A549 (cell line): Measurements from ENCODE around the gene E2F6. TPM values are rescaled to one million over a fixed set of nuclear protein-coding genes. Genes with fewer than 3 reads are reported as not detected.

Experiments used
- ATAC-seq, 2 experiments: fragments of 200-7000 bp in 1 of 2; fragments of >200 bp in 1 of 2; cut with Nextera tagmentation in 1 of 2; cut with Tn5 transposase in 1 of 2; 3 replicates each; pipeline versions ENCODE4 v1.8.0 to v1.9.1; 2018 to 2020; ENCODE audit warnings: mild to moderate bottlenecking in 1 of 2, moderate library complexity in 1 of 2
- CTCF ChIA-PET: fragments of 300-600 bp; sonication (Branson Sonifier 250); formaldehyde crosslinking; extraction: SDS; loops from one replicate; lab custom pipeline; 2021; ENCODE audit warnings: antibody characterized with exemption, inconsistent platforms; lab: Yijun Ruan, JAX
- POLR2A ChIA-PET: fragments of 350-600 bp; formaldehyde crosslinking; extraction: SDS; loops from one replicate; lab custom pipeline; 2021; ENCODE audit warnings: antibody characterized with exemption, inconsistent platforms; lab: Yijun Ruan, JAX
- DNase-seq, 2 experiments: peaks; one replicate each; pipeline versions ENCODE4 v3.0.0 to v3.0.0-alpha.2; 2011 to 2016; ENCODE audit warnings: low read depth in 1 of 2, low spot score in 1 of 2
- FAIRE-seq: peaks from 2 replicates; lab custom pipeline; 2011; peaks lifted over from hg19 to GRCh38; lab: Jason Lieb, UNC
- H3K27ac ChIP-seq, 2 experiments: fragments of >200 bp; sonication (Bioruptor Twin); formaldehyde crosslinking; 3 replicates each; pipeline ENCODE4 v1.5.1; 2016 to 2017
- H3K4me1 ChIP-seq: fragments of >200 bp; sonication (Bioruptor Twin); formaldehyde crosslinking; 3 replicates; pipeline ENCODE4 v1.6.1; 2016
- H3K4me2 ChIP-seq: fragments of >200 bp; sonication (Bioruptor Twin); formaldehyde crosslinking; 3 replicates; pipeline ENCODE4 v1.6.1; 2016
- H3K4me3 ChIP-seq: fragments of >200 bp; sonication (Bioruptor Twin); formaldehyde crosslinking; 3 replicates; pipeline ENCODE4 v1.5.1; 2016
- H3K9me3 ChIP-seq: fragments of >200 bp; sonication (Bioruptor Twin); formaldehyde crosslinking; 3 replicates; pipeline ENCODE4 v1.6.1; 2016
- BHLHE40 ChIP-seq: IDR thresholded peaks from 2 replicates; pipeline ENCODE4 v1.6.1; 2012; ENCODE audit warnings: low read depth, low read length, inconsistent platforms
- CBX2 ChIP-seq: fragments of 200-600 bp; sonication (generic); IDR thresholded peaks from 2 replicates; pipeline ENCODE4 v1.6.1; 2016; ENCODE audit warnings: low read depth, mild to moderate bottlenecking, borderline replicate concordance
- ESRRA ChIP-seq: fragments of 150-350 bp; IDR thresholded peaks from 2 replicates; pipeline ENCODE4 v1.6.1; 2014; ENCODE audit warnings: mild to moderate bottlenecking, low read length, borderline replicate concordance
- FOSB ChIP-seq: fragments of 250-450 bp; sonication (Bioruptor Pico); IDR thresholded peaks from 2 replicates; pipeline ENCODE4 v1.5.0; 2020; ENCODE audit warnings: mild to moderate bottlenecking, moderate library complexity
- FOSL2 ChIP-seq, 2 experiments: fragments of 450-650 bp in 1 of 2; fragments of >200 bp in 1 of 2; sonication (Bioruptor Twin) in 1 of 2; formaldehyde crosslinking; IDR thresholded peaks; 2 replicates each; pipeline versions ENCODE4 v1.5.0 to v1.6.1; 2016 to 2020; ENCODE audit warnings: mild to moderate bottlenecking in 1 of 2, moderate library complexity in 1 of 2
- HES2 ChIP-seq: fragments of >200 bp; sonication (Bioruptor Twin); formaldehyde crosslinking; IDR thresholded peaks from 2 replicates; pipeline ENCODE4 v1.6.1; 2016
- HEYL ChIP-seq: fragments of 250-450 bp; sonication (Bioruptor Pico); IDR thresholded peaks from 2 replicates; pipeline ENCODE4 v1.8.0; 2021; ENCODE audit warnings: mild to moderate bottlenecking, moderate library complexity
- HOXA7 ChIP-seq: fragments of 250-450 bp; sonication (Bioruptor Pico); IDR thresholded peaks from 2 replicates; pipeline ENCODE4 v1.5.0; 2020; ENCODE audit warnings: mild to moderate bottlenecking, moderate library complexity
- HOXB13 ChIP-seq: fragments of 250-450 bp; sonication (Bioruptor Pico); IDR thresholded peaks from 2 replicates; pipeline ENCODE4 v1.5.0; 2020; ENCODE audit warnings: low read depth, mild to moderate bottlenecking, moderate library complexity
- MAFK ChIP-seq: fragments of 450-650 bp; IDR thresholded peaks from 2 replicates; pipeline ENCODE4 v1.6.1; 2014; ENCODE audit not compliant: partially characterized antibody
- MAZ ChIP-seq: fragments of 150-350 bp; IDR thresholded peaks from 2 replicates; pipeline ENCODE4 v1.6.1; 2014; ENCODE audit warnings: antibody characterized with exemption, low read depth, low read length, borderline replicate concordance
- NR3C1 ChIP-seq: fragments of >200 bp; sonication (Bioruptor Twin); formaldehyde crosslinking; IDR thresholded peaks from 3 replicates; pipeline ENCODE4 v1.6.1; 2017
- PHF8 ChIP-seq: fragments of 200-600 bp; sonication (generic); IDR thresholded peaks from 2 replicates; pipeline ENCODE4 v1.6.1; 2016; ENCODE audit warnings: low read depth, mild to moderate bottlenecking, antibody characterized with exemption, moderate library complexity, borderline replicate concordance
- RARB ChIP-seq: fragments of 250-450 bp; sonication (Bioruptor Pico); IDR thresholded peaks from 2 replicates; pipeline ENCODE4 v1.8.0; 2021; ENCODE audit warnings: mild to moderate bottlenecking, moderate library complexity
- RNF2 ChIP-seq: fragments of 200-600 bp; sonication (generic); IDR thresholded peaks from 2 replicates; pipeline ENCODE4 v1.6.1; 2016; ENCODE audit warnings: low read depth, mild to moderate bottlenecking, antibody characterized with exemption, moderate library complexity, borderline replicate concordance
- TFCP2L1 ChIP-seq: fragments of 250-450 bp; sonication (Bioruptor Pico); IDR thresholded peaks from 2 replicates; pipeline ENCODE4 v1.5.0; 2021; ENCODE audit warnings: mild to moderate bottlenecking
- TP53 ChIP-seq: fragments of 250-450 bp; sonication (Bioruptor Pico); IDR thresholded peaks from 2 replicates; pipeline ENCODE4 v1.5.0; 2021; ENCODE audit warnings: mild to moderate bottlenecking, moderate library complexity
- ZC3H11A ChIP-seq: fragments of 450-650 bp; IDR thresholded peaks from 2 replicates; pipeline ENCODE4 v1.6.1; 2014; ENCODE audit warnings: antibody characterized with exemption, mild to moderate bottlenecking
- WGBS: methylation state at CpG from one replicate; pipeline ENCODE4 v1.1.6; 2017; ENCODE audit errors: missing lambda C conversion rate; 5-methylcytosine and 5-hydroxymethylcytosine counted together
- polyA plus RNA-seq, 4 experiments: library from polyadenylated mRNA; depleted of rRNA in 3 of 4; stranded (reverse); fragments of >200 nt; fragmentation: RNase III in 1 of 4; extraction: RNeasy Plus Mini Kit Qiagen cat#74134 plus additional on column Dnase treatment in 1 of 4; gene quantifications; 2 replicates in 3 of 4; 3 replicates in 1 of 4; pipeline ENCODE4 v1.2.3, GENCODE V29; 2011 to 2017
- TF ChIP-seq, protein P1 (sequence below): fragments of >200 bp; sonication (Bioruptor Twin); formaldehyde crosslinking; IDR thresholded peaks from 3 replicates; pipeline ENCODE4 v1.6.1; 2016
- TF ChIP-seq, protein P2 (sequence below): fragments of 200-600 bp; sonication (generic); IDR thresholded peaks from 2 replicates; pipeline ENCODE4 v1.6.1; 2016; ENCODE audit warnings: antibody characterized with exemption, mild to moderate bottlenecking, moderate library complexity

E2F6 gene
- polyA plus RNA-seq, 2 of the 4 experiments (the other 2 are of a cell fraction), result 34.3 to 41.7 TPM

GRCh38 chr2:11480859-11481258 is 14.9 kb upstream of the E2F6 start:
- ChIA-PET POLR2A (interaction anchor here (0.7 to 0.9 kb wide), 2 partner anchors 15 to 824 kb away, joined by 5 to 7 read pairs; partner anchors contain the start of gene E2F6), CTCF (interaction anchor here (0.6 to 12.4 kb wide), 11 partner anchors 10 to 649 kb away, joined by 3 to 350 read pairs (median 3); a partner anchor contains a TSS)
- ATAC-seq (no peak), DNase-seq (no peak), FAIRE-seq (no peak)
- Histone ChIP-seq H3K4me3 (no peak overlapping the region), H3K4me1 (no peaks in the 10 kb centered on the region), H3K9me3 (no peaks in the 10 kb centered on the region), H3K27ac (no peak overlapping the region), H3K4me2 (no peak overlapping the region)
- WGBS, result 76% methylated on average over 7 of the region's 7 CpGs
- TF ChIP-seq, protein P1, sequence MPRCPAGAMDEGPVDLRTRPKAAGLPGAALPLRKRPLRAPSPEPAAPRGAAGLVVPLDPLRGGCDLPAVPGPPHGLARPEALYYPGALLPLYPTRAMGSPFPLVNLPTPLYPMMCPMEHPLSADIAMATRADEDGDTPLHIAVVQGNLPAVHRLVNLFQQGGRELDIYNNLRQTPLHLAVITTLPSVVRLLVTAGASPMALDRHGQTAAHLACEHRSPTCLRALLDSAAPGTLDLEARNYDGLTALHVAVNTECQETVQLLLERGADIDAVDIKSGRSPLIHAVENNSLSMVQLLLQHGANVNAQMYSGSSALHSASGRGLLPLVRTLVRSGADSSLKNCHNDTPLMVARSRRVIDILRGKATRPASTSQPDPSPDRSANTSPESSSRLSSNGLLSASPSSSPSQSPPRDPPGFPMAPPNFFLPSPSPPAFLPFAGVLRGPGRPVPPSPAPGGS, result no peak
- TF ChIP-seq BHLHE40 (no peak), HES2 (no peak), HOXA7 (CRISPR knock-in tag) (no peak), FOSL2 (IDR thresholded peaks at IDR 0.05) (no peak), FOSL2 (CRISPR knock-in tag; IDR thresholded peaks at IDR 0.05) (no peak), RARB (CRISPR knock-in tag) (no peak), MAZ (no peak), HOXB13 (no peak), RNF2 (no peak), FOSB (CRISPR knock-in tag) (no peak), CBX2 (no peak), ESRRA (no peak), TP53 (CRISPR knock-in tag) (no peak), NR3C1 (no peak), ZC3H11A (no peak), PHF8 (no peak), TFCP2L1 (CRISPR knock-in tag) (no peak)
- TF ChIP-seq, protein P2, sequence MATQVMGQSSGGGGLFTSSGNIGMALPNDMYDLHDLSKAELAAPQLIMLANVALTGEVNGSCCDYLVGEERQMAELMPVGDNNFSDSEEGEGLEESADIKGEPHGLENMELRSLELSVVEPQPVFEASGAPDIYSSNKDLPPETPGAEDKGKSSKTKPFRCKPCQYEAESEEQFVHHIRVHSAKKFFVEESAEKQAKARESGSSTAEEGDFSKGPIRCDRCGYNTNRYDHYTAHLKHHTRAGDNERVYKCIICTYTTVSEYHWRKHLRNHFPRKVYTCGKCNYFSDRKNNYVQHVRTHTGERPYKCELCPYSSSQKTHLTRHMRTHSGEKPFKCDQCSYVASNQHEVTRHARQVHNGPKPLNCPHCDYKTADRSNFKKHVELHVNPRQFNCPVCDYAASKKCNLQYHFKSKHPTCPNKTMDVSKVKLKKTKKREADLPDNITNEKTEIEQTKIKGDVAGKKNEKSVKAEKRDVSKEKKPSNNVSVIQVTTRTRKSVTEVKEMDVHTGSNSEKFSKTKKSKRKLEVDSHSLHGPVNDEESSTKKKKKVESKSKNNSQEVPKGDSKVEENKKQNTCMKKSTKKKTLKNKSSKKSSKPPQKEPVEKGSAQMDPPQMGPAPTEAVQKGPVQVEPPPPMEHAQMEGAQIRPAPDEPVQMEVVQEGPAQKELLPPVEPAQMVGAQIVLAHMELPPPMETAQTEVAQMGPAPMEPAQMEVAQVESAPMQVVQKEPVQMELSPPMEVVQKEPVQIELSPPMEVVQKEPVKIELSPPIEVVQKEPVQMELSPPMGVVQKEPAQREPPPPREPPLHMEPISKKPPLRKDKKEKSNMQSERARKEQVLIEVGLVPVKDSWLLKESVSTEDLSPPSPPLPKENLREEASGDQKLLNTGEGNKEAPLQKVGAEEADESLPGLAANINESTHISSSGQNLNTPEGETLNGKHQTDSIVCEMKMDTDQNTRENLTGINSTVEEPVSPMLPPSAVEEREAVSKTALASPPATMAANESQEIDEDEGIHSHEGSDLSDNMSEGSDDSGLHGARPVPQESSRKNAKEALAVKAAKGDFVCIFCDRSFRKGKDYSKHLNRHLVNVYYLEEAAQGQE, result no peak

- H3K27ac ChIP-seq, result no peak overlapping the region
- H3K4me3 ChIP-seq, result no peak overlapping the region
- TF ChIP-seq RNF2, result no peak
- peak; percentile 20 for TF ChIP-seq MAFK
- no peak for TF ChIP-seq HOXA7 (CRISPR knock-in tag)
- no peak for TF ChIP-seq HEYL (CRISPR knock-in tag)
- TF ChIP-seq ZC3H11A, result no peak
- ATAC-seq, result no peak
- CTCF ChIA-PET, result interaction anchor here (0.6 to 12.4 kb wide), 11 partner anchors 10 to 649 kb away, joined by 3 to 350 read pairs (median 3); a partner anchor contains a TSS
- DNase-seq, result no peak
- H3K4me2 ChIP-seq, result no peak overlapping the region
- no peak for FAIRE-seq
- no peaks in the 10 kb centered on the region for H3K4me1 ChIP-seq
- H3K9me3 ChIP-seq, result no peaks in the 10 kb centered on the region
- POLR2A ChIA-PET, result interaction anchor here (0.7 to 0.9 kb wide), 2 partner anchors 15 to 824 kb away, joined by 5 to 7 read pairs; partner anchors contain the start of gene E2F6
- WGBS, result 40% methylated on average over 4 of the region's 4 CpGs
These were observed 14.4 kb upstream of the E2F6 start for GRCh38 chr2:11480406-11480805.
